Gastrocnemius medialis (tissue), 4 donors: Measurements from ENCODE around the gene PLB1.

Source experiments
- POLR2A ChIP-seq, 2 donors: fragments of 450-650 bp; IDR thresholded peaks; one replicate each; pipeline ENCODE4 v1.6.1; 2017; ENCODE audit warnings: antibody characterized with exemption in 2 of 2, mild to moderate bottlenecking in 2 of 2, moderate library complexity in 2 of 2
- TF ChIP-seq, protein P1 (sequence below), 5 experiments: fragments of 450-650 bp in 3 of 5; fragments of 200-600 bp in 2 of 5; sonication (generic) in 2 of 5; IDR thresholded peaks in 4 of 5; conservative IDR thresholded peaks in 1 of 5; 1 replicate in 4 of 5; 2 replicates in 1 of 5; pipeline ENCODE4 v1.5.1; 2016 to 2019; ENCODE audit warnings: antibody characterized with exemption in 5 of 5, mild to moderate bottlenecking in 3 of 5, moderate library complexity in 3 of 5

GRCh38 chr2:28674062-28674712 is 178.3 kb downstream of the PLB1 start:
- TF ChIP-seq, protein P1, sequence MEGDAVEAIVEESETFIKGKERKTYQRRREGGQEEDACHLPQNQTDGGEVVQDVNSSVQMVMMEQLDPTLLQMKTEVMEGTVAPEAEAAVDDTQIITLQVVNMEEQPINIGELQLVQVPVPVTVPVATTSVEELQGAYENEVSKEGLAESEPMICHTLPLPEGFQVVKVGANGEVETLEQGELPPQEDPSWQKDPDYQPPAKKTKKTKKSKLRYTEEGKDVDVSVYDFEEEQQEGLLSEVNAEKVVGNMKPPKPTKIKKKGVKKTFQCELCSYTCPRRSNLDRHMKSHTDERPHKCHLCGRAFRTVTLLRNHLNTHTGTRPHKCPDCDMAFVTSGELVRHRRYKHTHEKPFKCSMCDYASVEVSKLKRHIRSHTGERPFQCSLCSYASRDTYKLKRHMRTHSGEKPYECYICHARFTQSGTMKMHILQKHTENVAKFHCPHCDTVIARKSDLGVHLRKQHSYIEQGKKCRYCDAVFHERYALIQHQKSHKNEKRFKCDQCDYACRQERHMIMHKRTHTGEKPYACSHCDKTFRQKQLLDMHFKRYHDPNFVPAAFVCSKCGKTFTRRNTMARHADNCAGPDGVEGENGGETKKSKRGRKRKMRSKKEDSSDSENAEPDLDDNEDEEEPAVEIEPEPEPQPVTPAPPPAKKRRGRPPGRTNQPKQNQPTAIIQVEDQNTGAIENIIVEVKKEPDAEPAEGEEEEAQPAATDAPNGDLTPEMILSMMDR (IDR thresholded peaks at IDR 0.05 in 4 of 5, conservative IDR thresholded peaks at IDR 0.05 in 1 of 5) = no peak
- TF ChIP-seq POLR2A (IDR thresholded peaks at IDR 0.05) = no peak
